Measurements from ENCODE around the gene CAPN11.
"Not testable (repeated sequence)": the region's sequence is repeated elsewhere in the genome, so short reads cannot be mapped to it uniquely, and the experiment has no call there.

CAPN11 gene

DNA sequence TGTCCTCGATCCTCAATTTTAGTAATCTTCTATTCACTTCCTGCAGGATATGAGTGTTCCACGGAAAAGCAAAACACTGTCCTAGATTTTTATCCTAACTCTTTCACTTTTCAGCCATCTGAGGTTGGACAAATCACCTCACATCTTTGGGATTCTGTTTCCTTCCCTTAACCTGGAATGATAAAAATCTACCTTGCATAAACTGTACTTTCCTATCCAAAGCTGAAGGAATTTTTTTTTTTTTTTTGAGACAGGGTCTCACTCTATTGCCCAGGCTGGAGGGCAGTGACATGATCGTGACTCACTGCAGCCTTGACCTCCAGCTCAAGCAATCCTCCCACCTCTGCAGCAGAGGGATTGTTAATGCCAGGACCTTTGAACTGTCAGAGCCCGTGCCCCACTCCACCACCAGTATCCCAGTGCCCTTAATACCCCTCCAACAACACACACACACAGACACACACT, 20.5 kb downstream of the CAPN11 start:
- H3K4me3 ChIP-seq (ENCODE audit: low read depth, low read length), result no peak overlapping the region
- TF ChIP-seq, protein P1, sequence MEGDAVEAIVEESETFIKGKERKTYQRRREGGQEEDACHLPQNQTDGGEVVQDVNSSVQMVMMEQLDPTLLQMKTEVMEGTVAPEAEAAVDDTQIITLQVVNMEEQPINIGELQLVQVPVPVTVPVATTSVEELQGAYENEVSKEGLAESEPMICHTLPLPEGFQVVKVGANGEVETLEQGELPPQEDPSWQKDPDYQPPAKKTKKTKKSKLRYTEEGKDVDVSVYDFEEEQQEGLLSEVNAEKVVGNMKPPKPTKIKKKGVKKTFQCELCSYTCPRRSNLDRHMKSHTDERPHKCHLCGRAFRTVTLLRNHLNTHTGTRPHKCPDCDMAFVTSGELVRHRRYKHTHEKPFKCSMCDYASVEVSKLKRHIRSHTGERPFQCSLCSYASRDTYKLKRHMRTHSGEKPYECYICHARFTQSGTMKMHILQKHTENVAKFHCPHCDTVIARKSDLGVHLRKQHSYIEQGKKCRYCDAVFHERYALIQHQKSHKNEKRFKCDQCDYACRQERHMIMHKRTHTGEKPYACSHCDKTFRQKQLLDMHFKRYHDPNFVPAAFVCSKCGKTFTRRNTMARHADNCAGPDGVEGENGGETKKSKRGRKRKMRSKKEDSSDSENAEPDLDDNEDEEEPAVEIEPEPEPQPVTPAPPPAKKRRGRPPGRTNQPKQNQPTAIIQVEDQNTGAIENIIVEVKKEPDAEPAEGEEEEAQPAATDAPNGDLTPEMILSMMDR (IDR thresholded peaks at IDR 0.05; ENCODE audit: low read depth, low read length, missing control alignments), result no peak
- in situ Hi-C loops (cut with HindIII; ENCODE audit: low sequenced_read_pairs), result no loop called here
- DNase-seq (ENCODE audit: low read depth), result no peak

DNA sequence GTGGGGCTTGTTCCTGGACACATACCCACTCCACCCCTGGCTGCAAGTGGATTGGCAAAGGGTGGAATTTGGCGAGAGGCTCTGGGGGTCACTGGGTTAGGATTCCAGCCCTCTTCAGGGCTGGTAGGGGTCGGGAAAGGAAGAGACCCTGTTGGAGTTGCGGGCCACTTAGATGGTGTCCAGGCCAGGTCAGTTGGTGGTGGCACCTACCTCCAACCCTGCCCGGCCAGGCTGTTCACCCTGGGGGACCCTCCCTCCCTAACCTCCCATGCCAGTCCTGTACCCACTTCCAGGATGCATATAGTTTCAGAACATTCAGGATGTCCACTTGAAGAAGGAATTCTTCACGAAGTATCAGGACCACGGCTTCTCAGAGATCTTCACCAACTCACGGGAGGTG, 21.0 kb downstream of the CAPN11 start:
- no peak overlapping the region for H3K4me3 ChIP-seq (ENCODE audit: low read depth, low read length)
- no peak for DNase-seq (ENCODE audit: low read depth)
- in situ Hi-C loops (cut with HindIII; ENCODE audit: low sequenced_read_pairs), result no loop called here
- TF ChIP-seq, protein P1 (IDR thresholded peaks at IDR 0.05; ENCODE audit: low read depth, low read length, missing control alignments), result no peak

DNA sequence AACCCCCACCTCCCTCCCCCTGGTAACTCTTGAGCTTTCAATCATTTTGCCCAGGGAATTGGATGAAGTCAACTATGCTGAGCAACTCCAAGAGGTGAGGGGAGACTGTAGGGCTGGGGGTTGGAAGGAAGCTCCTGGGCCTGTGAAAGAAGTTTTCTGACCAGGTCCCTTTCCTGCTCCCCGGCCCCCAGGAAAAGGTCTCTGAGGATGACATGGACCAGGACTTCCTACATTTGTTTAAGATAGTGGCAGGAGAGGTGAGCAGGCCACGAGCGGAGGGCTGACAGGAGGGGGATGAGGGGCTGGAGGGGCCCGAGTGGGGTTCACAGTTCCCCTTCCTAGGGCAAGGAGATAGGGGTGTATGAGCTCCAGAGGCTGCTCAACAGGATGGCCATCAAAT, 21.8 kb downstream of the CAPN11 start:
- in situ Hi-C loops (cut with HindIII; ENCODE audit: low sequenced_read_pairs), result no loop called here
- TF ChIP-seq, protein P1 (IDR thresholded peaks at IDR 0.05; ENCODE audit: low read depth, low read length, missing control alignments), result no peak
- H3K4me3 ChIP-seq (ENCODE audit: low read depth, low read length), result no peak overlapping the region
- no peak for DNase-seq (ENCODE audit: low read depth)

DNA sequence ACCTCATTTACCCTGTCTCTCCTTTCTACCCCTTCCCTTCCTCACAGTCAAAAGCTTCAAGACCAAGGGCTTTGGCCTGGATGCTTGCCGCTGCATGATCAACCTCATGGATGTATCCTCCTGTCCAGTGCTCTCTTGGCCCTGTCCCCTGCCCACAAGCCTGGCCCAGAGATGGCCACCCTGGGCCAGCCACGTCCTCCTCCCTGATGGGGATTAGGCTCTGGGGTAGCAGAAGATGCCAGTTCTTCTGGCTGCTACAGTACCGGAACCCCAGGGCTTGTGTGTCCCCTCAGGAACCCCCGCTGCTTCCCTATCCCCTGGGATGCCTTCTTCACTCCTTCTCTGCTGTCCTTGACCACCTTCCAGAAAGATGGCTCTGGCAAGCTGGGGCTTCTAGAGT, 22.3 kb downstream of the CAPN11 start:
- no peak overlapping the region for H3K4me3 ChIP-seq (ENCODE audit: low read depth, low read length)
- TF ChIP-seq, protein P1 (IDR thresholded peaks at IDR 0.05; ENCODE audit: low read depth, low read length, missing control alignments), result no peak
- in situ Hi-C loops (cut with HindIII; ENCODE audit: low sequenced_read_pairs), result no loop called here
- no peak for DNase-seq (ENCODE audit: low read depth)

DNA sequence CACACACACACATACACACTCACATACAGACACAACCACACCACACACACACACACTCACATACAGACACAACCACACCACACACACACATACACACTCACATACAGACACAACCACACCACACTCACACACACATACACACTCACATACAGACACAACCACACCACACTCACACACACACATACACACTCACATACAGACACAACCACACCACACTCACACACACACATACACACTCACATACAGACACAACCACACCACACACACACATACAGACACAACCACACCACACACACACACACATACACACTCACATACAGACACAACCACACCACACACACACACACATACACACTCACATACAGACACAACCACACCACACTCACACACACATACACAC, 23.2 kb downstream of the CAPN11 start:
- H3K4me3 ChIP-seq (ENCODE audit: low read depth, low read length); DNase-seq (ENCODE audit: low read depth); in situ Hi-C loops (cut with HindIII; ENCODE audit: low sequenced_read_pairs): not testable (repeated sequence)

DNA sequence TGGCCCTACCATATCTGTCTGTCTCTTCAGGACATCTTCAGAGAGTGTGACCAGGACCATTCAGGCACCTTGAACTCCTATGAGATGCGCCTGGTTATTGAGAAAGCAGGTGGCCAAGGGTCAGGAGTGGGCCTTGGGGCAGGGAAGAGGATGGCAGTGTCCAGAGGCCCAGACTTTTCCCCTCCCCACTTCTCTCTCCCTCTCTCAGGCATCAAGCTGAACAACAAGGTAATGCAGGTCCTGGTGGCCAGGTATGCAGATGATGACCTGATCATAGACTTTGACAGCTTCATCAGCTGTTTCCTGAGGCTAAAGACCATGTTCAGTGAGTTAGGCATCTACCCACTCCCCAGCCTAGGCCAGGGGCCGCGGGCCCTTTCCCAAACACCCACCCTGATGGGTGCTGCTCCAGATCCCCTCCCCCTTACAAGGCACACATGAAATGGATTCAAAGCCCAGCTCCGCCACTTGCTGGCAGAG, 24.3 kb downstream of the CAPN11 start:
- no peak for DNase-seq (ENCODE audit: low read depth)
- H3K4me3 ChIP-seq (ENCODE audit: low read depth, low read length), result no peak overlapping the region
- in situ Hi-C loops (cut with HindIII; ENCODE audit: low sequenced_read_pairs), result no loop called here
- TF ChIP-seq, protein P1 (IDR thresholded peaks at IDR 0.05; ENCODE audit: low read depth, low read length, missing control alignments), result no peak

DNA sequence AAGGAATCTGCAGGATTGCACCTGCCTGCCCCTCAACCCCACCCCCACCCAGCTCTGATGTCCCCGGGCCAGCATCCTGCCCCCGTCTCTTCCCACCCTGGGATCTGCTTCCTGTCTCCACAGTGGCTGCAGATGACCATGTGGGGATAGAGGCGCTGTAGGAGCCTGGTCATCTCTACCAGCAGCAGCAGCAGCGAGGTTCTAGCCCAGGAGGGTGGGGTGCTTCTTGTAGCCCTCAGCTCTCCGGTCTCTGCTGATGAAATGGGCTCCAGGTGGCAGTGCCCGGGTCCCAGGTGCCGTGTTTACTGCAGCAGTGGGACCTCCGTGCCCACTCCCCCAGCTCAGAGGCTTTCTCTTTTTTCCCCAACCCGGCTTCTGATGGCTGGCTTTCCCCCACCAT, 25.2 kb downstream of the CAPN11 start:
- TF ChIP-seq, protein P1 (IDR thresholded peaks at IDR 0.05; ENCODE audit: low read depth, low read length, missing control alignments), result no peak
- in situ Hi-C loops (cut with HindIII; ENCODE audit: low sequenced_read_pairs), result no loop called here
- DNase-seq (ENCODE audit: low read depth), result no peak

DNA sequence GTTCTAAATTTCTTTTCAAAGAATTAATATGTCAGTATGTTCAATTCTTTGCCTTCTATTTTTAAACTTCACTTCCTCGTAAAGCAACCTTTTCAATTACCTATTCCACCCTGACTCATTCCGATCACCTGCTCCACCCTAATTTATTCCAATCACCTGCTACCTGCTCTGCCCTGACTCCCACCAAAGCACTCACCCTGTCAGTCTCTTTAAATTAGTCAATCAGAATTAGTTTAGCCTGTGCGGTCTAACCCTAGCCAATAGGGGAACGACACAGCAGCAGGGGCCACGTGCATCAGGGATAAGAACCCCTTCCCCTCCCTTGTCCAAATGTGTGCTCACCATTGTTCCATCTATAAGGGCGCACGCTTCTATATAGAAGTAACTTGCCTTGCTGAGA, 26.7 kb downstream of the CAPN11 start:
- DNase-seq (ENCODE audit: low read depth); in situ Hi-C loops (cut with HindIII; ENCODE audit: low sequenced_read_pairs); H3K4me3 ChIP-seq (ENCODE audit: low read depth, low read length): not testable (repeated sequence)

More for the DNA sequence above, 25.2 kb downstream of the CAPN11 start:
- no peak overlapping the region for H3K4me3 ChIP-seq (ENCODE audit: low read depth, low read length)
